Measurements from ENCODE around the gene C1QTNF8. TPM values are rescaled to one million over a fixed set of nuclear protein-coding genes. Genes with fewer than 3 reads are reported as not detected.

The C1QTNF8 gene
- total and polyA plus RNA-seq, 2 of the 13 experiments (the other 11 are each of a cell fraction or from before 2014, with no cell fraction given), result 0.09 TPM; not detected in 1

GRCh38 chr16:1089822-1090619 is 6.0 kb downstream of the C1QTNF8 start (continued):
- no peak; the same call in 1 of the 2 replicates for TF ChIP-seq MIER2 (CRISPR knock-in tag; IDR thresholded peaks at IDR 0.05)
- TF ChIP-seq DNMT3B (CRISPR knock-in tag; conservative IDR thresholded peaks at IDR 0.05), result no peak; the same call in 1 of the 2 replicates
- peak; percentile 58; the same call in 1 of the 2 replicates for TF ChIP-seq ZNF232 (CRISPR knock-in tag; IDR thresholded peaks at IDR 0.05; ENCODE audit: borderline replicate concordance)
- TF ChIP-seq ZNF264 (CRISPR knock-in tag; IDR thresholded peaks at IDR 0.05), result 0 out of 2 replicates have a peak, but pooled peaks have one; percentile 33
- peak; percentile 93 for TF ChIP-seq SALL2 (CRISPR knock-in tag; IDR thresholded peaks at IDR 0.05)
- TF ChIP-seq CHD4 (IDR thresholded peaks at IDR 0.05; ENCODE audit: borderline replicate concordance, low read length), result no peak
- no peak for TF ChIP-seq BRF2 (CRISPR knock-in tag; IDR thresholded peaks at IDR 0.05)
- 0 out of 2 replicates have a peak, but pooled peaks have one; percentile 31 for TF ChIP-seq ZNF674 (CRISPR knock-in tag; IDR thresholded peaks at IDR 0.05; ENCODE audit: low read depth)
- TF ChIP-seq, protein P1, sequence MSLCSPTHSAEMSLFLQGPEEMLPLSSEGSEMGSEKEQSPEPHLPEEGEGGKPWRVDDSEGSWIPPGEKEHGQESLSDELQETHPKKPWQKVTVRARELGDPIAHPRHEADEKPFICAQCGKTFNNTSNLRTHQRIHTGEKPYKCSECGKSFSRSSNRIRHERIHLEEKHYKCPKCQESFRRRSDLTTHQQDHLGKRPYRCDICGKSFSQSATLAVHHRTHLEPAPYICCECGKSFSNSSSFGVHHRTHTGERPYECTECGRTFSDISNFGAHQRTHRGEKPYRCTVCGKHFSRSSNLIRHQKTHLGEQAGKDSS (CRISPR knock-in tag; IDR thresholded peaks at IDR 0.05; ENCODE audit: borderline replicate concordance, low read depth), result 0 out of 2 replicates have a peak, but pooled peaks have one; percentile 7
- TF ChIP-seq ZNF354B (CRISPR knock-in tag; IDR thresholded peaks at IDR 0.05), result no peak; the same call in 1 of the 2 replicates
- TF ChIP-seq ZNF546 (CRISPR knock-in tag; conservative IDR thresholded peaks at IDR 0.05), result peak; percentile 26; the same call in 1 of the 2 replicates
- TF ChIP-seq, protein P2, sequence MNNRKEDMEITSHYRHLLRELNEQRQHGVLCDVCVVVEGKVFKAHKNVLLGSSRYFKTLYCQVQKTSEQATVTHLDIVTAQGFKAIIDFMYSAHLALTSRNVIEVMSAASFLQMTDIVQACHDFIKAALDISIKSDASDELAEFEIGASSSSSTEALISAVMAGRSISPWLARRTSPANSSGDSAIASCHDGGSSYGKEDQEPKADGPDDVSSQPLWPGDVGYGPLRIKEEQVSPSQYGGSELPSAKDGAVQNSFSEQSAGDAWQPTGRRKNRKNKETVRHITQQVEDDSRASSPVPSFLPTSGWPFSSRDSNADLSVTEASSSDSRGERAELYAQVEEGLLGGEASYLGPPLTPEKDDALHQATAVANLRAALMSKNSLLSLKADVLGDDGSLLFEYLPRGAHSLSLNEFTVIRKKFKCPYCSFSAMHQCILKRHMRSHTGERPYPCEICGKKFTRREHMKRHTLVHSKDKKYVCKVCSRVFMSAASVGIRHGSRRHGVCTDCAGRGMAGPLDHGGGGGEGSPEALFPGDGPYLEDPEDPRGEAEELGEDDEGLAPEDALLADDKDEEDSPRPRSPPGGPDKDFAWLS (CRISPR knock-in tag; IDR thresholded peaks at IDR 0.05; ENCODE audit: borderline replicate concordance), result 0 out of 2 replicates have a peak, but pooled peaks have one; percentile 45
- 0 out of 2 replicates have a peak, but pooled peaks have one; percentile 79 for TF ChIP-seq ZNF230 (CRISPR knock-in tag; IDR thresholded peaks at IDR 0.05)
- TF ChIP-seq SATB2 (CRISPR knock-in tag; IDR thresholded peaks at IDR 0.05), result 0 out of 2 replicates have a peak, but pooled peaks have one; percentile 87
- TF ChIP-seq NCOR1 (IDR thresholded peaks at IDR 0.05; ENCODE audit: borderline replicate concordance, low read length), result peak; percentile 53; the same call in 1 of the 2 replicates
- TF ChIP-seq ZNF446 (CRISPR knock-in tag; IDR thresholded peaks at IDR 0.05), result no peak
- no peak for TF ChIP-seq ZFAT (CRISPR knock-in tag; conservative IDR thresholded peaks at IDR 0.05)
- TF ChIP-seq ZNF501 (CRISPR knock-in tag; IDR thresholded peaks at IDR 0.05), result peak; percentile 80
- TF ChIP-seq KLF9 (CRISPR knock-in tag; IDR thresholded peaks at IDR 0.05; ENCODE audit: low read depth), result peak; percentile 52; the same call in 1 of the 2 replicates
- TF ChIP-seq NFKB2 (CRISPR knock-in tag; IDR thresholded peaks at IDR 0.05; ENCODE audit: borderline replicate concordance), result peak; percentile 78
- peak; percentile 65; the same call in 1 of the 2 replicates for TF ChIP-seq ZNF274 (CRISPR knock-in tag; IDR thresholded peaks at IDR 0.05)
- TF ChIP-seq, protein P3, sequence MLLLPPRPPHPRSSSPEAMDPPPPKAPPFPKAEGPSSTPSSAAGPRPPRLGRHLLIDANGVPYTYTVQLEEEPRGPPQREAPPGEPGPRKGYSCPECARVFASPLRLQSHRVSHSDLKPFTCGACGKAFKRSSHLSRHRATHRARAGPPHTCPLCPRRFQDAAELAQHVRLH (CRISPR knock-in tag; IDR thresholded peaks at IDR 0.05; ENCODE audit: borderline replicate concordance, low read depth), result no peak
- no peak for TF ChIP-seq ZNF549 (CRISPR knock-in tag; IDR thresholded peaks at IDR 0.05)
- TF ChIP-seq ZBTB33 (CRISPR knock-in tag; IDR thresholded peaks at IDR 0.05), result peak; percentile 50; the same call in 1 of the 2 replicates
